Measurements from ENCODE around the gene HPX.

HPX gene

GRCh38 chr11:6405846-6406245 lies 34.9 kb downstream of the HPX start:
- no peak for TF ChIP-seq CTCF (IDR thresholded peaks at IDR 0.05)
- no peak for DNase-seq (ENCODE audit: low spot score)
- H3K27ac ChIP-seq: no peak overlapping the region
- no peak overlapping the region for H3K4me3 ChIP-seq

- H3K27ac ChIP-seq: no peak overlapping the region
- no peak for DNase-seq (ENCODE audit: low spot score)
These were observed 35.6 kb downstream of the HPX start for GRCh38 chr11:6405052-6405667.

GRCh38 chr11:6404342-6405051 lies 36.3 kb downstream of the HPX start:
- H3K27ac ChIP-seq: no peak overlapping the region
- DNase-seq (ENCODE audit: low spot score): no peak
- no peak for TF ChIP-seq CTCF (IDR thresholded peaks at IDR 0.05)
- no peak overlapping the region for H3K4me3 ChIP-seq

More at GRCh38 chr11:6405052-6405667, 35.6 kb downstream of the HPX start:
- no peak for TF ChIP-seq CTCF (IDR thresholded peaks at IDR 0.05)
- H3K4me3 ChIP-seq: no peak overlapping the region

GRCh38 chr11:6403539-6403938 lies 37.2 kb downstream of the HPX start:
- no peak for DNase-seq (ENCODE audit: low spot score)
- Histone ChIP-seq H3K27ac (no peak overlapping the region), H3K4me3 (no peak overlapping the region)

GRCh38 chr11:6402561-6402981 lies 38.2 kb downstream of the HPX start:
- no peak overlapping the region for H3K4me3 ChIP-seq
- no peak overlapping the region for H3K27ac ChIP-seq
- DNase-seq (ENCODE audit: low spot score): no peak
- no peak for TF ChIP-seq CTCF (IDR thresholded peaks at IDR 0.05)

More at GRCh38 chr11:6403539-6403938, 37.2 kb downstream of the HPX start:
- no peak for TF ChIP-seq CTCF (IDR thresholded peaks at IDR 0.05)

- DNase-seq (ENCODE audit: low spot score): no peak
- no peak for TF ChIP-seq CTCF (IDR thresholded peaks at IDR 0.05)
- no peak overlapping the region for H3K27ac ChIP-seq
- no peak overlapping the region for H3K4me3 ChIP-seq
These were observed 38.7 kb downstream of the HPX start for GRCh38 chr11:6402061-6402470.

GRCh38 chr11:6401464-6401863 lies 39.3 kb downstream of the HPX start:
- Histone ChIP-seq H3K27ac (no peak overlapping the region), H3K4me3 (no peak overlapping the region)
- TF ChIP-seq CTCF (IDR thresholded peaks at IDR 0.05): no peak
- no peak for DNase-seq (ENCODE audit: low spot score)

Data from coronary artery (tissue), 2 donors.